NCI-H2227 treated with DMSO at 0.1 percent for 48 hours (cell line): ENCODE data around the gene KCNMB2.

ENCODE experiments used
- DNase-seq: peaks from one replicate; lab custom pipeline; 2025; lab: John Stamatoyannopoulos, UW

KCNMB2 gene

DNA sequence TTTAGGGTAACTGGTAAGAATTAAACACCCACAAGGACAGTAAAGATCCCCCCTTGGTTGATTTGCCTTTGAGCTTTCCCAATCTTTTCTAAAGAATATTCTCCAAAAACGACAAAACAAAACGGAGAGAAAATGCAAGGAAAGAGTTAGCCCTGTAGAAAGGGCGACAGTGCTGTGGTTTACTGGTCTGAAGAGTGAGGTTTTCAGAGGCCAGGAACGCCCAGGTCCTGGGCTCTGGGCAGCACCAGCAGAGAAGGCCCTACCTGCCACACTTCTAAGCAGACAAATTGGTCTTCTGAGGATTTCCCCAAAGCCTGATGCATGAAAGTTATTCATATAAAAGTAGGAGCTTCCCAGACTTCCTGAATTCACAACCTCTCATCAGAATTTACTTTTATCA lies 119.3 kb downstream of the KCNMB2 start:
- no peak for DNase-seq

DNA sequence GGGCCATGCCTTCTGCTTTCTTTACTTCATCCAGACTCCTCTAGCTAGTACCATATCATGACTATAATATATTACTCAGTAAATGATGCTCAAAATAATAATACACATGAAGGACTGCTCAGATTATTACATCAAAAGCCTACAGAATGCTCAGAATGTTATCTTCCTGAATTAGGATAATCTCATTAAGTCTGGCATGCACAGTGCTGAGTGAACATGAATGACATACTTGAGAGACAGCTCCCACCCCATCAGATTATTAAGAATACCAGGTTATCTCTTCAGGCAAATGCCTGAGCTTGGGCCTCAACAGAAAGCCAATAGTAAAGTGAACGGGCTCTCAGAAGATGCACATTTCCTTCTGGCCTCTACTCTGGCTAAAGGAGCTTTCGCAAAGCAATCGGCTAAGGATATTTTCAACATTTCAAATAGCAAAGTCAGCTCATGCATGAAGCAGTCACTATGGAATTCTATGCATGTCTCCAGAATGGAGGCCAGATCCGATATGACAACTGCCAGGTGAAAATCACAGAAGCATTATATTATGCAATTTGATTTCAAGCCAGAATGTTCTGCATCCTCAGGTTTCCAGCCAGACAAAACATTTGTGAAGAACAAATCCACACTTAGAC lies 122.6 kb downstream of the KCNMB2 start:
- no peak for DNase-seq

DNA sequence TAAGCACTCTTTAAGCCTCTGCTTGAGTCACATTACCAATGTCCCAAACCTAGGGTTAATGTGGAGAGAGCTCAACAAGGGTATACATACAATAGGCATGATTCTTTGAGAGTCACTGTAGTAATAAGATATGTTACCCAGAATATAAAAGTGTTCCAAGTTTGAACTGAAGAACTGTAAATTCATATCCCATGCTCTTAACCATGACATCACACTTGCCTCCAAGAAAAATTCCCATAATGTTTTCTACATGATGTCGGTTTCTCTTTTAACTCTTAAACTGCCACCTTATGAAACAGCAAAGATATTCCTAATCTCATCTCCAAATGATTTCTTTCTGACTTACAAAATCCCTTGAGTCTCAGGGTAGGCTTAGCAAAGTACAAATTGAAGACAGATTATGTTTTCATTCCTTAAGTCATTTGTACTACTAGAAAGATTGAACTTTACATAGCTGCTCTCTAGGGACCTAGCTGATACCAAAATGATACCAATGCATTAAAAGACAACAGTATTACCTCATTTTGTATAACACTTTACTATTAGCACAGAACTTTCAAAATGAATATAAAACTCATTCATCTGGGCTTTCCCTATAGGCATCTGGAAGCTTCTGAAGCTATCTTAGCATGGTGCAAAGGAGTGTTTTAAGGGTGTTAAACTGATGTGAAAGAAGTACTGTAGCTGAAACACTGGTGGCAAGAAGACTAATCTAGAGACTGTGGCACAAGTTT lies 127.1 kb downstream of the KCNMB2 start:
- no peak for DNase-seq

DNA sequence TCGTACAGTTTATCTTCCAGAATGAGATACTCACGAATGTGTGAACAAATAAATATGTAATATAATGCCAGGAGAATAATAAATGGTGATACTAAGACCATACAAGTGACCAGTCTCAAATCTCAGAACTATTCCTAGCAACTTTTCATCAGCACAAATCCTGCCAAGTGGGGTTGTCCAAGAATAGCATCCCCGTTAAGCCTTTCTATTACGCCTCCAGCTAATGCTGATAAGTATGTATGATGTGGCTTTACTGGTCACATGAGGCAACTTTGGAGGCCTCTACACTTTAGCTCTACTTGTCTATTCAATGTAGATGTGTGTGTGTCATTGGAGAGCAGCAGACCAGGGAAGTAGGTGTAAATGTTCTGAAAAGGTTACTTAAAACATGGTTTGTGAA lies 129.5 kb downstream of the KCNMB2 start:
- no peak for DNase-seq

DNA sequence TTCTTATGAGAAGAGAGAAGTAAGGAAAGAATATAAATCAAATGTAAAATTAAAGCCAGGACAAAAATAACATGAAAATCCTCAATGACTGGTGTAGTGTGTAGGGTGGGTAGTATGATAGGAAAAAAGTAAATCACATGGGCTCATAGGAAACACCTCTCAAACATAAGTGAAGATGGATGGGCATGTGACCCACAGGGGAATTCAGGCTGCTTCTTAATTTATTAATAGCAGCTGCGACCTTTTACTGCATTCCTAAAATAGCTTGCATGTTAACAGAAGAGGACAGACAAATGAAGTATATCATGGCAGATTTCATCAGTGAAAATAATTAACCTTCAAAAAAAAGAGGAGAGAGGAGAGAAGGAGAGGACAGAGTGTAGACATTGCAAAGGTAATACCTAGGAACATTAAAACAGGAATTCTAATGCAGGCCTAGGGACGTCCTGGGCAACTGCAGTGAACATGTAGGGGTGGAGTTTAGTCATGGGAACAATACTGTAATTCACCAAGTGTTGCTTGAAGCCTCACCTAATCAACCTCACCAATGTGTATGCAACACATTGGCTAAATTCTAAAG lies 132.9 kb downstream of the KCNMB2 start:
- no peak for DNase-seq

DNA sequence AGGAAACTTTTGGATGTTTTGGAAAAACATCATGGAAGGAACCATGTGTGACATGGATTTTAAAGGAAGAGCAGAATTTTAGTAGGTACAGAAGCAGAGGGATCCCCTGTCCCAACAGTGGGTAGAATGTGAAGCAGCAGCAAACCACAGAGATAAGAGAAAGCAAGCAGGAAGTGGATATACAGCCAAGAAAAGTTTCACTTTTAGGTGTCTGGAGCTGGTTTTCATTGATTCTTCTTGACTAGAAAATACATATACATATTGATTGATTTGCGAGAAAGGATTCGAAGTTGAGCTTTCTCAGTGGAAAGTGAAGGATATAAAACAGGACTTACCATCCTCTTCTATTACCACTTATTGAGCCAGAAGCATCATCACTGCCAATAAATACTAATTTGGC lies 133.5 kb downstream of the KCNMB2 start:
- no peak for DNase-seq

DNA sequence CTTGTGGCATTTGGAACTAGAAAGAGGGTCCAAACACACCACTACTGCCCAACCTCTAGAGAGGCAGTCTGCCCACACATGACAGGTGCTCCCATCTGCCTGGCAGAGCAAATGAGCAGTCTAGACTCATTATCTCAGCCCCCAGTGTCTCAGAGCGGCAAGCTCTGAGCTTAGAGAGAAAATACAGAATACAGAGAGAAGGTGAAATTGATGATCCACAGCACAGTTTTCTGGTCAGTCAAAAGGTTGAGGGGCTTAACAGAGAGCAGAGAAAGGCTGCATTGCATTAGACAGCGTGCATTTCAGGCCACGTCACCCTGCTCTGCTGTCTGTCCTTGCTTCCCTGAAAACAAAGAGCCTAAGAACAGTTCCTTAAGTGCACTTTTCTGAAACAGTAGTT lies 135.1 kb downstream of the KCNMB2 start:
- DNase-seq, result peak; percentile 9

DNA sequence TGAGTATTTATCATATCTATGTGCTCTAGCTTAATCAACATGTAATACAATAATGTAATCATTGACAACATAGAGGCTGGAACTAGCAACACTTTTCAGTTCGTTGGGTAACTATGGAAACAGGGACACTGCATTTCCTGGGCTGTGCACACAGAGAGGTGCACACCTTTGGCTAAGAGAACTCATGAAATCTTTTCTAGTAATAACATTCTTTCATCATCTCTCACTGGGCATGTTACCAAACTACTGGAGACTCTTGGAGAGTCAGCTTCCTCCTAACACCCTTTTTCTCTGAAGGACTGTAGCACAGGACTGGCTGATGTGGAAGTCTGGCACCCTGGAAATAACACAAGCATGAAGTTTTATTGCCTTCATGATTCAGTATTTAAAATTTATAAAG lies 135.6 kb downstream of the KCNMB2 start:
- DNase-seq, result no peak

DNA sequence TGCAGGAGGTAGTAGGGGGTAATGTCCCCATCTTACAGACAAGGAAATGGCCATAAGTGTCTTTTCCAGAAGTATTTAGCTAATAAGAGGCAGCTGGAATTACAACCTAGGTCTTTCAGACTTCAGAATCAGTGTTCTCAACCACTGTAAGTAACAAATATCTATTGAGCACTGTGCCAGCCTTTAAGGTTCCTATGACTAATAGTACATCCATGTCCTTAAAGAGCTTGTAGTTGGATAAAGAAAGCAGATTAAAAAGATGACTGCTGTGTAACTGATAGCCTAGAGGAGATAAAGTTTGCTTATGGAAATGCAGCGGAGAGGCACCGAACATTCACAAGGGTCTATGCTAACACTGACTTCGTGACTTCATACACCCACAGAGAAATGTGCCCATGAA lies 136.0 kb downstream of the KCNMB2 start:
- DNase-seq, result no peak

DNA sequence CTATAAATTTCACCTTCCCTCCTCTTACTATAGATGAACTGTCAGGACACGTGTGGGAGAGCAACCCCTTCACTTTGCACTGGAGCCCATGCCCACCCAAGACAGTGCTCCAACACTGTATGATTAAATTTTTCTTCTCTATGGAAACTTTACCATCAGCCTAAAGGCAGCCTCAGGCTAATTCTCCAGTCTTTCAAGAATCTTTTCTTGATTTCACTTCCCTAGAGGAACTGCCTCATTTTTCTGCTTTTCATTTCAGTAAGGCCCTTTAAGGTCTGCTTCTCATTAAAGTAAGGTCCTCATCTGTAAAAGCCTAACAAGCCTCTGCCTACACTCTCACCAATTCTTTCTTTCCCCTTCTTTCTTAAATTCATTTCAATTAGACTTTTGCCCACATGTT lies 137.3 kb downstream of the KCNMB2 start:
- DNase-seq, result no peak

DNA sequence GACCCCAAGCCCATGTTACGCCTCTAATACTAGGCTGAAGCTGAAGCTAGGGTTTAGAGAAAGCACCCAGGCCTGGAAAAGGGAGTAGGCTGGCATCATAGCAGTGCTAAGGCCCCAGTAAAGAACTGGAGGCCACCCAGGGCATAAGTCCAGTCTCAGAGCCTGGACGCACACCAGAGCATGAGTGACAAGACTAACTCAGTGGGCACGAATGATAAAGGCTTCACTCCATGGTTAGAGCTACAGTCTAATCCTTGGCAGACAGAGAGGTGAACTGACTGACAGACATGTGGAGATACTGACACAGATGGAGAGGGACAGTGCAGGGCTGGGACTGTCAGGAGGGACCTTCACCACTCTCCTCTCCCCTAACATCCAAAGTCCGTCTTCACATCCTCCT lies 139.8 kb downstream of the KCNMB2 start:
- no peak for DNase-seq

DNA sequence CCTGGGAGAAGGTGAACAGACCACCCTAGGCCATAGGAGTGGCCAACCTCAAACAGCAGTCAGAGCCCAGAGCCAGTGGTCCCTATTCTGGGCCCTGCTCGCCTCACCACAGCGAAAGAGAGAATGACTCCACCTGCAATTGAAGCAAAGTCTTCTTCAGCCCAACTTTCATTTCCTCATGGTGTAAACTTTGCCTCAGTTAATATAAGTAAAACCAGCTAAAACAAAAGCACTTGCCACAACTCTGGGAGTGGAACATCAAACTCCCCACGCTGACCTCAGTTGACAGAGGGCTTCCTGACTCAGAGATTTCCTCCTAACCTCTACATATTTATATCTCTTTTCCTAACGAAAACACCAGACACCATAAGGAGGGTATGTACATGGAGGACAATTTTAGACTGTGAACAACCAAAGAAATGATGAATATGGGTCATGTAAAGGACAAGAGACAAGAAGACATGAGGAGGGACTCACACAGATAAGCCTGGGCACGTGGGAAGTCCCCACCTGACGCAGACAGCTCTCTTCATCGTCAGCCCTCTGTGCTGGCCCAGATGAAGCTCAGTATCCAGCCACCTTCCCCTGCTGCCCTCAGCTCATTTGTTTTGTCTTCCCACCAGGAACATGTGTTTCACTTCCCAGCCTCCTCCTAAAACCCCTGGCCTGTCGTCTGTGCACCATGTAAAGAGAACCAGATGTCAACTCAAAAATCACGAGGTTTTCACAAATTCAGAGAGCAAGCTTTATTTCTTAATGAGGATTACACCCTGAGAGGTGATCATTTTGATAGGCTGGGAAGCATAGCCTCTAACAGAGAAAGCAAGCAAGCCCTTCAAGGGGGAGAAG lies 140.9 kb downstream of the KCNMB2 start:
- DNase-seq, result no peak

DNA sequence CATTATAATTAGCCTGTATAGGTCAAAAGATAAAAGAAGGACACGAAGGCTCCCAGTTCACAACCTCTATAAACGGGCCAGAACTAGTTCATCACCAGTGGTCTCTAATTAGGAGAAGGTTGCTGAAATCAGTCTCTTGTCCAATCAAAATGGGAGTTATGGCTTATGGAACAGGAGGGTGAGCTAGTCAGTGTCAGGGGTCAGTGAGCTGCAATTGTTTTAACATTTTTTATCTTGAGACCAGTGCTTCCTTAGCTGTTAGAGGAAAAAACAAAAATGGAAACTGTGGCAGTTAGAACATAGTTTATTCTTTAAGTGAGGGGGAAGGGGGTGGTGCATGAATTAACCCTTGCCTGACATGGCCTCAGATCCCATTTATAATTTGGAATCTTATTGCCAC lies 141.7 kb downstream of the KCNMB2 start:
- no peak for DNase-seq

DNA sequence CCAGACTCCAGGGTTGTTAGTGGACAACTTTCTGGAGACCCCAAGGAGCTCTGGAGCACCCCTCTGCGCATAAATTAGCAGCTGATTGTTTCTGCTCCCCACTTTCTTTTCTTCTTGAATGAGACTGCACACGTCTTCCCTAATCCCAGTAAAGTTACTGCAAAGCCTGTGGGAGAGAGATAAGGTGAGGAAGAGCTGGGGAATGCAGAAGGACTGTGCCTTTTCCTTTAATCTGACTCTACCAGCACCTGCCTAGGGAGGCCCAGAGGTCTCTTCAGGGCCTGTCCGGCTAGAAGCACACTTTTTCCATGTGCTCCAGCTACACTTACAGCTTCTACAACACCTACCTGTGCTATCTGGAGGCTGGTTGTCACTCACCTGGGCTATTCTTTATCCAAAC lies 143.8 kb downstream of the KCNMB2 start:
- DNase-seq, result no peak

DNA sequence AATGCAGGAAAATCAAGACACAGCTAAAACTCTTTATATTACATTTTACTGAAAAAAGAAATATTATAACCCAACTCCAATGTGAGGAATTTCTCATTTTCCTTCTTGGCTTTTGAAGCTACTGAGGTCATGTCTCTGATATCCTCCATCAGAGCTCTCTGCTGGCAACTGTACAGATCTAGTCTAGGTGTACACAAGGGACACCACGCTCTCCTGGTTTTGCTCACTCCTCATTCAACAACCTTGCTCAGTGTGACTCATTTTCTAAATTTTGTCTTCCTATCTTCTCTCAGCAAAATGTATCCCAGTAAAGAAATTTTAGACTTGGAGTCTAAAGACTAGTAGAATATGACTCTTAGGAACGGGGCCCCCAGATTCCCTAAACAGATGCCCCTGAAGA lies 144.3 kb downstream of the KCNMB2 start:
- DNase-seq, result no peak

DNA sequence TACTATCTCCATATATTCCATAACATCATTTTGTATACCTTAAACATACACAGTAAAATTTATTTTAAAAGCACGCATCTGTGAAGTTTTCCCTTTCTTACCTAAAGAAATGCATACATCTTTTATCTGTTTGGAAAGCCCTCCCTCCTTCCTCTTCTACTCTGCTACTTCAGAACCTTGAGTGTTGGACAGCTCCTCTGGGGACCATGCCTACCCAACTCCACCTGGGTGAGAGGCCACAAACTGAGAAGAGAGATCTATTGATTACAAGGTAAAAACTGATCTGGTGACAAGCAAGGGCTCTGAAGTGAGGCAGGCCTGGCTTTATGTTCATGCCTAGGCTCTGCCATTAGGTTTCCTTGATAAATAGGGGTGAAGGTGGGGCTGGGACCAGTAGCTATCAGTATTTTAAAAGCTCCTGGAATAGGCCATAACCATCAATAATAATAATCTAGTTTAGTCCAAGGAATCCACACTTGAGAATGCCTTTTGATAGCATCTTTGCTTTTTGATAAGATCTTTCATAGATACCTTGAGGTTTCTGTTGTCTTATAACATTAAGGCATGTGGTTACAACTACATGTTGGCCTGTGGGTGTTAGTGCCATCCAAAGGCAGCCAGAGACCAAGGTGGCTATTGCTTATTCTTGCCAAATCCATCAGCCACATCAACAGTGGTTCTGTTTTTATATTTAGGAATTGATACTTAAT lies 148.8 kb downstream of the KCNMB2 start:
- DNase-seq, result no peak

DNA sequence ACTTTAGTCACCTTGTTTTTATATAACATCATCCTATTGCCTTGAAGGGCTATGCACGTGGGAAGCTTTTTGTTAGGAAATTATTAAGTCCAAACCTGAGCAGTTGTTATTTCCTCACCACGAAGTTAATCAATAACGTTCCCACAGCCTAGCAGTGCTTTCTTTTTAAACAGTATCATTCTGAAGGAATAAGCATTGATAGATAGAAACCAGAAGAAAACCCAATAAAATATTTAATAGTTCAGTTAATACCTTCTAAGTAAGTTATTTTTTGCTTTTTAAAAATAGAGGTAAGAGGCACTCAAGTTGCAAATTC lies 149.3 kb downstream of the KCNMB2 start:
- DNase-seq, result no peak

DNA sequence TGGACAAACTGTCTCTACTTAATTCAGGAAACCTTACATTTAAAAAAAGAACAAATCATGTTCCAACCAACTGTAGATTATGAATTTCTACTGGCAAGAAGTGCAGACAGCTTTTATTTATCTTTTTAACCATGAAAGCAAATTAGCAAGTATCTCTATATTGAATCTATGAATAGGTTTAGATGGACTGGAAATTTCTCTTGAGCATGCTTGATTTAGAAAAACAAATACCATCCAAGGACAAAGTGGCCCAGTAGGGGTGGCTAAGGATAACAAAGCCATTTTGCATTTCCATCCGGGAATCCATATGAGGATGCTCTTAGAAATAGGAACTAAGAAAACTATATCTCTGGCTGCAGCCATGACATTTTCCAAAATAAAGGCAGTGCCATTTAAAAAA lies 150.6 kb downstream of the KCNMB2 start:
- no peak for DNase-seq

DNA sequence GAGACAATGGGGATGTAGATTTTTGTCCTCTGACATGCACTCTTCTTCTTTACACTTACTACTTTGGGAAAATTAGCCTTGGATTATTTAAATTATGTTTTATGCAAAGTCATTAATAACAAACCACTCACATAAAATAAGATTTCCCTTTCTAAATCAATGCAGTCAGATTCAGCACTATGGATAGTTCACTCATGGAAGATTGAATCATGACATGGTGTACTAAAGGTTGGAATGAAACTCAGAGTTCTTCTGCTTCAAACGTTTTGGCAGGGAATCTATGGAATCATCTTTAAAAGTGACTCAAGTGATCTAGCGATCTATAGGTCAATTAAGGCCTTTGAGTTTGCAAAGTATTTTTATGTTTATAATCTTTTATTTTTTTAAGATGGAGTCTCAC lies 154.3 kb downstream of the KCNMB2 start:
- no peak for DNase-seq

DNA sequence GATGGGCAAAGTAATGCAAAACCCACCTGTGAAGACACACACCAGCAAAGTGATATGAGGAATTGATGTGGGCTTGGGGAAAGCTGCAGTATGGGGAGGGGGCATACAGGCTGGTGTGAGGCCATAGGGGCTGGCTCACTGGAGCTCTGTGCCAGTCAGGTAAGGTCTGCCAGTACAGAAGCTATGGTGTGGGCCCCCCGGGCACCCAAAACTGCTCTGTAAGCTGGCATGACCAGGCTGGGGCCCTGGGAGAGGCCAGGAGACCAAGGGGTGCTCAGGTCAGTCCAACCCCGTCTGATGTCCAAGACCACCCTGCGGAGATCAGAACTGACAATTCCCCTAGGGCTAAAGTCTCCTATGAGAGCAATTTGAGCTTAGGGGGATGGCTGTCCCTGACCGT lies 163.1 kb downstream of the KCNMB2 start:
- DNase-seq, result no peak

DNA sequence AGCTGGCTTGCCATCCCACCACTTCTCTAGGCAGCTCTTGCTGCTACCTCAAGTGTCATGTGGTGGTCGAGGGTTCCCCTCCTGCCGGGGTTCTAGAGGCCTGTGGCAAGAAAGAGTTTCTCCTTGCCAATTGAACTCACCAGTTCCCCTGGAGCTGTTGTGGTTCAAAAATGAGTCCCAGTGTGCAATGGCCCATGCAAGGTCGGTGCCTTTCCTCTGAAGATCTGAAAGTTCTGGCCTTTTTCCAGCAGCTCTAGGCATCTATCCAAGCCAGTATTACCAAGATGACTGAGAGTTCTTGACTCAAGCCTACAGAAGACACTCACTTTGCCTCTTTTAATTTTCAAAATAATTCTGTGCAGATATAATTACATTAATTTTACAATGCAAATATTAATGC lies 163.6 kb downstream of the KCNMB2 start:
- no peak for DNase-seq

DNA sequence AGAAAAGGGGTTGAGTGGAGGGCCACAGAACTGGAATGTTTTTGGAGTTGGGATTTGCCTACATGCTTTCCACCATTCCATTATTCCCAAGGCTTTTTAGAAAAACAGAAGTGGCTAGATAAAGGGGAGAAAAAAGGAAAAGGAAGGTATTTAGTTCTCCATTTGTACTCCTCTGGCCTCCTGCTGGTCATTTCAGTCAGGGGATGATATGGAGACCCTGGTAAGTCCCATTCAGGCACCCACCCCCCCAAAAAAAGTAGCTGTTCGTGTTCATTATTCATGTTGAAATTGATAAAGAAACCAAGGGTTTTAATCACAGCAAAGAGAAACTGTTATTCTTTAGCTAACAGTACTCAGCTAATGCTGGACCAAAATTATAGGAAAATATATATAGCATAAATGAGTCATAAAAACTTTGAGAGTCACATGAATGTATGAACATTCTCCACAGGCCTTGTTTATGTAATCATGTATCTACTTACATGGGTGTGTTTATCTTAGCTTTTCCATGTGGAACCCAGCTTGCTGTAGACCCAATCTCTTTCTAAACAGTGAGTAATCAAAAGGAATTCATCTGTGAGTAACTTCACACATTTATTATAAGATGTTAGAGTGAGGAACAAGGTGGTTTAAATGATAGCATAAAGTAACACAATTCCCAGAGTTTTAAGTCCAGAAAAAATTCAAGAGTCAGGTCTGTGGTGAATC lies 167.2 kb downstream of the KCNMB2 start:
- DNase-seq, result no peak
